Measurements from ENCODE around the gene SAMD5.

DNA sequence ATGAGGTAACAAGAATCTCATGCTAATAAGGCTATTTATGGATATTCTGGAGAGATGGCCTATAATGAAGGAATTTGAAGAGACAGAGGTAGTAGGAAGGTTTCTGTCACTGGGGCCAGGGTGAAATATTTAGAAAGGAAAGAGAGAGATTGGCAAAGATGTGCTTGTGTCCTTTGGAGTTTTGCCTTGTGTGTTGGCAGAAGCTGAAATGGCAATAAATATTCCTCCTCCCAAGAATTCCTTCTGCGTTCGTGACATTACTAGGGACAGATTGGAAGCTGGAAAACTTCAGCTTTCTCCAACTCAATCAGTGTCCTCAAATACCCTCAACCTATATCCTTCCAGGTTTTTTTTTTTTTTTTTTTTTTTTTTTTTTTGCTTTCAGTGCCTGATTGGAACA, 6.3 kb downstream of the SAMD5 start:
- TF ChIP-seq POLR2A (IDR thresholded peaks at IDR 0.05) (no peak), CTCF (IDR thresholded peaks at IDR 0.05) (no peak)
